ENCODE measurements around the gene DMD. TPM values are rescaled to one million over a fixed set of nuclear protein-coding genes. Genes with fewer than 3 reads are reported as not detected.
"Not testable (repeated sequence)": the region's sequence is repeated elsewhere in the genome, so short reads cannot be mapped to it uniquely, and the experiment has no call there.

Gene DMD
- polyA plus RNA-seq, 1 donor from 2014 or later = 21.6 TPM

- not testable (repeated sequence) for H3F3A ChIP-seq (ENCODE audit: insufficient read depth, low read length, poor library complexity, severe bottlenecking); H3K27ac ChIP-seq (ENCODE audit: low read length); H3K9ac ChIP-seq (ENCODE audit: low read length); H2AFZ ChIP-seq (ENCODE audit: low read depth, low read length); H3K36me3 ChIP-seq (ENCODE audit: insufficient read depth, low read length); H3K27me3 ChIP-seq (ENCODE audit: insufficient read depth, low read depth, low read length); H3K4me3 ChIP-seq (ENCODE audit: low read length); H3K9me2 ChIP-seq (ENCODE audit: insufficient read depth, low read length); H4K20me1 ChIP-seq (ENCODE audit: insufficient read depth); H3K4me2 ChIP-seq (ENCODE audit: low read length); H3K79me2 ChIP-seq (replicated peaks; ENCODE audit: insufficient read depth, low read length); H3K9me3 ChIP-seq (ENCODE audit: low read length)
Observed at GRCh38 chrX:32246675-32247074, 964.7 kb downstream of the DMD start.

DNA sequence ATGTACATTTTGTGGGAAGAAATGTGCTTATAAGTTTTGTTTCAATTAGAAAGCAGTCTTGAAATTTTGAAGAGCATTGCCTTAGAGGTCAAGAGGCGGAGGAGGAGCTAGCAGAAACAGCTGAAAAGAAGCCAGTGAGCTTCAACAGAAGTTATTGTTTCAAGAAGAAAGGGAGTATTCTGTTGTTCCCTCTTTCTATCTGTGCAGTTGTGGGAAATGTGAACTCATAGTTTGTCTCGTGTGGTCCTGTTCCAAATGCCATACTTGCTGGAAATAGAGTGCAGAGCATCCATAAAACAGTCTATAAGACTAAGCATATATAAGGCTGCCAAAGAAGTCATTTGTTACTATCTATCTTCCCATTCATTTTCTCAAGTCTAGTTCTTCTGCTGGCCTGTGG, 1015.7 kb downstream of the DMD start:
- no peak overlapping the region for H3K9ac ChIP-seq (ENCODE audit: low read length)
- no peak for TF ChIP-seq MXI1 (conservative IDR thresholded peaks at IDR 0.05; ENCODE audit: poor library complexity, severe bottlenecking)
- TF ChIP-seq TAF1 (IDR thresholded peaks at IDR 0.05; ENCODE audit: low read depth) = no peak
- TF ChIP-seq EZH2 (IDR thresholded peaks at IDR 0.05; ENCODE audit: borderline replicate concordance, insufficient read depth, low read length, poor library complexity, severe bottlenecking) = no peak
- TF ChIP-seq, protein P1, sequence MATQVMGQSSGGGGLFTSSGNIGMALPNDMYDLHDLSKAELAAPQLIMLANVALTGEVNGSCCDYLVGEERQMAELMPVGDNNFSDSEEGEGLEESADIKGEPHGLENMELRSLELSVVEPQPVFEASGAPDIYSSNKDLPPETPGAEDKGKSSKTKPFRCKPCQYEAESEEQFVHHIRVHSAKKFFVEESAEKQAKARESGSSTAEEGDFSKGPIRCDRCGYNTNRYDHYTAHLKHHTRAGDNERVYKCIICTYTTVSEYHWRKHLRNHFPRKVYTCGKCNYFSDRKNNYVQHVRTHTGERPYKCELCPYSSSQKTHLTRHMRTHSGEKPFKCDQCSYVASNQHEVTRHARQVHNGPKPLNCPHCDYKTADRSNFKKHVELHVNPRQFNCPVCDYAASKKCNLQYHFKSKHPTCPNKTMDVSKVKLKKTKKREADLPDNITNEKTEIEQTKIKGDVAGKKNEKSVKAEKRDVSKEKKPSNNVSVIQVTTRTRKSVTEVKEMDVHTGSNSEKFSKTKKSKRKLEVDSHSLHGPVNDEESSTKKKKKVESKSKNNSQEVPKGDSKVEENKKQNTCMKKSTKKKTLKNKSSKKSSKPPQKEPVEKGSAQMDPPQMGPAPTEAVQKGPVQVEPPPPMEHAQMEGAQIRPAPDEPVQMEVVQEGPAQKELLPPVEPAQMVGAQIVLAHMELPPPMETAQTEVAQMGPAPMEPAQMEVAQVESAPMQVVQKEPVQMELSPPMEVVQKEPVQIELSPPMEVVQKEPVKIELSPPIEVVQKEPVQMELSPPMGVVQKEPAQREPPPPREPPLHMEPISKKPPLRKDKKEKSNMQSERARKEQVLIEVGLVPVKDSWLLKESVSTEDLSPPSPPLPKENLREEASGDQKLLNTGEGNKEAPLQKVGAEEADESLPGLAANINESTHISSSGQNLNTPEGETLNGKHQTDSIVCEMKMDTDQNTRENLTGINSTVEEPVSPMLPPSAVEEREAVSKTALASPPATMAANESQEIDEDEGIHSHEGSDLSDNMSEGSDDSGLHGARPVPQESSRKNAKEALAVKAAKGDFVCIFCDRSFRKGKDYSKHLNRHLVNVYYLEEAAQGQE (IDR thresholded peaks at IDR 0.05; ENCODE audit: borderline replicate concordance) = no peak
- TF ChIP-seq CTCF (IDR thresholded peaks at IDR 0.05; ENCODE audit: poor library complexity, severe bottlenecking) = no peak
- no peak for TF ChIP-seq EP300 (conservative IDR thresholded peaks at IDR 0.05; ENCODE audit: poor library complexity, severe bottlenecking)
- TF ChIP-seq POLR2AphosphoS5 (IDR thresholded peaks at IDR 0.05) = no peak
- no peak for TF ChIP-seq SMC3 (conservative IDR thresholded peaks at IDR 0.05; ENCODE audit: poor library complexity)
- H3K27ac ChIP-seq (ENCODE audit: low read length) = no peak overlapping the region
- no peaks in the 10 kb centered on the region for H3K79me2 ChIP-seq (replicated peaks; ENCODE audit: insufficient read depth, low read length)
- no peaks in the 10 kb centered on the region for H3K9me2 ChIP-seq (ENCODE audit: insufficient read depth, low read length)
- no peaks in the 10 kb centered on the region for H4K20me1 ChIP-seq (ENCODE audit: insufficient read depth)
- no peaks in the 10 kb centered on the region for H3K27me3 ChIP-seq (ENCODE audit: insufficient read depth, low read depth, low read length)
- H3K9me3 ChIP-seq (ENCODE audit: low read length) = no peaks in the 10 kb centered on the region
- no peak overlapping the region for H3K4me2 ChIP-seq (ENCODE audit: low read length)
- H2AFZ ChIP-seq (ENCODE audit: low read depth, low read length) = no peak overlapping the region
- no peaks in the 10 kb centered on the region for H3K36me3 ChIP-seq (ENCODE audit: insufficient read depth, low read length)
- no peaks in the 10 kb centered on the region for H3F3A ChIP-seq (ENCODE audit: insufficient read depth, low read length, poor library complexity, severe bottlenecking)
- no peak overlapping the region for H3K4me3 ChIP-seq (ENCODE audit: low read length)

- no peak overlapping the region for H2AFZ ChIP-seq (ENCODE audit: low read depth, low read length)
- no peak overlapping the region for H3K27ac ChIP-seq (ENCODE audit: low read length)
- no peaks in the 10 kb centered on the region for H4K20me1 ChIP-seq (ENCODE audit: insufficient read depth)
- no peaks in the 10 kb centered on the region for H3K9me2 ChIP-seq (ENCODE audit: insufficient read depth, low read length)
- H3K36me3 ChIP-seq (ENCODE audit: insufficient read depth, low read length) = no peaks in the 10 kb centered on the region
- no peak for TF ChIP-seq EZH2 (IDR thresholded peaks at IDR 0.05; ENCODE audit: borderline replicate concordance, insufficient read depth, low read length, poor library complexity, severe bottlenecking)
- no peak for TF ChIP-seq POLR2AphosphoS5 (IDR thresholded peaks at IDR 0.05)
- no peak for TF ChIP-seq CTCF (IDR thresholded peaks at IDR 0.05; ENCODE audit: poor library complexity, severe bottlenecking)
- no peak for TF ChIP-seq MXI1 (conservative IDR thresholded peaks at IDR 0.05; ENCODE audit: poor library complexity, severe bottlenecking)
- TF ChIP-seq, protein P1 (IDR thresholded peaks at IDR 0.05; ENCODE audit: borderline replicate concordance) = no peak
- TF ChIP-seq RAD21 (conservative IDR thresholded peaks at IDR 0.05) = no peak
- no peak for TF ChIP-seq TAF1 (IDR thresholded peaks at IDR 0.05; ENCODE audit: low read depth)
- TF ChIP-seq SMC3 (conservative IDR thresholded peaks at IDR 0.05; ENCODE audit: poor library complexity) = no peak
- no peak for TF ChIP-seq EP300 (conservative IDR thresholded peaks at IDR 0.05; ENCODE audit: poor library complexity, severe bottlenecking)
- H3K79me2 ChIP-seq (replicated peaks; ENCODE audit: insufficient read depth, low read length) = no peaks in the 10 kb centered on the region
- H3K9ac ChIP-seq (ENCODE audit: low read length) = no peak overlapping the region
- no peak overlapping the region for H3K4me2 ChIP-seq (ENCODE audit: low read length)
- H3K9me3 ChIP-seq (ENCODE audit: low read length) = no peaks in the 10 kb centered on the region
- H3K4me3 ChIP-seq (ENCODE audit: low read length) = no peak overlapping the region
- no peaks in the 10 kb centered on the region for H3F3A ChIP-seq (ENCODE audit: insufficient read depth, low read length, poor library complexity, severe bottlenecking)
- H3K27me3 ChIP-seq (ENCODE audit: insufficient read depth, low read depth, low read length) = no peaks in the 10 kb centered on the region
Observed at GRCh38 chrX:32191316-32191715, 1020.0 kb downstream of the DMD start.
